ENCODE data around the gene HDAC11. TPM values are rescaled to one million over a fixed set of nuclear protein-coding genes. Genes with fewer than 3 reads are reported as not detected.

HDAC11 gene
- total and polyA plus RNA-seq, 10 of the 15 experiments (the other 5 are each of a cell fraction or from before 2014, with no cell fraction given) = 0.04 to 0.76 (median 0.22) TPM; not detected in 1

DNA sequence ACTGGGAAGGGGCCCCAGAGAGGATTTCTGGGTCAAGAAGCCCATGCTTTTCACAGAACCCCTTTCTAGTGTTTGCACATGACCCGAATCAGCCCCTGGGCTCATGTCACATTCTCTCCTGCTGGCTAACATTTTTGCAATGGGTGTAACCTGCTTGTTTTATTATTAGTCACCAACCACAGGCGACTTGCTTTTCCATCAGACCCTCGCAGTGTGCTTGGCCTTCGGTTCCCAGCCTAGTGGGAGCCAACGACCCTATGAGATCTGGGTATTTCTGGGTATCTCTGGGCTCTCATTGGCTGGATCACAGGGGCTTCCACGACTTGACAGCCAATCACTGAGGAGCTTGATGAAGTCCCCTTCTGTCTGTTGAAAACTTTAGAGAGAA lies 57.8 kb downstream of the HDAC11 start:
- Histone ChIP-seq H3K9ac (ENCODE audit: control insufficient read depth, insufficient read depth, low read length) (no peak overlapping the region), H3K4me2 (ENCODE audit: control insufficient read depth, insufficient read depth) (no peak overlapping the region), H4K20me1 (ENCODE audit: control insufficient read depth, insufficient read depth) (no peaks in the 10 kb centered on the region), H3K9me3 (replicated peaks; ENCODE audit: control insufficient read depth, insufficient read depth, low read length) (no peaks in the 10 kb centered on the region; the same call in 2 of the 3 replicates), H3K4me1 (ENCODE audit: control insufficient read depth, insufficient read depth, low read length) (no peaks in the 10 kb centered on the region), H3K27me3 (replicated peaks in 1 of 2; ENCODE audit: control insufficient read depth in 2 of 2, insufficient read depth in 2 of 2, low read length in 1 of 2) (peaks cover 0 to 4% of the 10 kb centered on the region in 2 experiments; a peak in 2 of 4 replicates), H3K27ac (ENCODE audit: control insufficient read depth, insufficient read depth) (no peak overlapping the region), H3K36me3 (ENCODE audit: control insufficient read depth in 2 of 2, insufficient read depth in 2 of 2, low read length in 1 of 2) (no peaks in the 10 kb centered on the region), H2AFZ (ENCODE audit: control insufficient read depth, low read depth, low read length) (no peak overlapping the region), H3K79me2 (ENCODE audit: control insufficient read depth, insufficient read depth, low read length) (no peaks in the 10 kb centered on the region), H3K4me3 (no peak overlapping the region)
- ChIA-PET CTCF (no interaction called here), RAD21 (ENCODE audit: unreplicated experiment) (no interaction called here), SMC1A (ENCODE audit: uncharacterized antibody, unreplicated experiment) (interaction anchor here (0.6 kb wide), 1 partner anchor 13 kb away, joined by 3 read pairs; no protein-coding TSS in a partner anchor), POLR2A (no interaction called here)
- ATAC-seq = no peak
- BruUV-seq (replicated peaks) = no TSS peak
- FAIRE-seq = no peak
- WGBS (ENCODE audit: insufficient coverage, insufficient replicate concordance, low lambda C conversion rate, missing lambda C conversion rate) = 9% methylated on average over 6 of the region's 6 CpGs
- TF ChIP-seq GABPA (IDR thresholded peaks at IDR 0.05; ENCODE audit: low read depth) (no peak), RCOR1 (conservative IDR thresholded peaks at IDR 0.05; ENCODE audit: low read depth, low read length) (no peak), SREBF2 (IDR thresholded peaks at IDR 0.05; ENCODE audit: low read length) (no peak), YBX1 (IDR thresholded peaks at IDR 0.05) (no peak), CHD1 (IDR thresholded peaks at IDR 0.05; ENCODE audit: low read depth, low read length) (no peak), IRF5 (IDR thresholded peaks at IDR 0.05; ENCODE audit: borderline replicate concordance) (no peak), RUNX3 (IDR thresholded peaks at IDR 0.05; ENCODE audit: low read length) (no peak), CREM (IDR thresholded peaks at IDR 0.05; ENCODE audit: low read depth) (no peak), RAD51 (IDR thresholded peaks at IDR 0.05) (no peak), TARDBP (IDR thresholded peaks at IDR 0.05; ENCODE audit: borderline replicate concordance) (no peak), RELB (IDR thresholded peaks at IDR 0.05; ENCODE audit: low read depth) (no peak), BCL3 (IDR thresholded peaks at IDR 0.05; ENCODE audit: borderline replicate concordance, insufficient read depth, low read depth, low read length, poor library complexity, severe bottlenecking) (no peak), SIX5 (IDR thresholded peaks at IDR 0.05; ENCODE audit: low read depth, low read length, severe bottlenecking) (no peak), NFXL1 (IDR thresholded peaks at IDR 0.05; ENCODE audit: borderline replicate concordance) (no peak), ASH2L (IDR thresholded peaks at IDR 0.05; ENCODE audit: borderline replicate concordance, low read depth) (no peak), FOXK2 (IDR thresholded peaks at IDR 0.05) (no peak), STAT1 (conservative IDR thresholded peaks at IDR 0.05) (no peak), CHD4 (IDR thresholded peaks at IDR 0.05) (no peak)
- TF ChIP-seq, protein P1, sequence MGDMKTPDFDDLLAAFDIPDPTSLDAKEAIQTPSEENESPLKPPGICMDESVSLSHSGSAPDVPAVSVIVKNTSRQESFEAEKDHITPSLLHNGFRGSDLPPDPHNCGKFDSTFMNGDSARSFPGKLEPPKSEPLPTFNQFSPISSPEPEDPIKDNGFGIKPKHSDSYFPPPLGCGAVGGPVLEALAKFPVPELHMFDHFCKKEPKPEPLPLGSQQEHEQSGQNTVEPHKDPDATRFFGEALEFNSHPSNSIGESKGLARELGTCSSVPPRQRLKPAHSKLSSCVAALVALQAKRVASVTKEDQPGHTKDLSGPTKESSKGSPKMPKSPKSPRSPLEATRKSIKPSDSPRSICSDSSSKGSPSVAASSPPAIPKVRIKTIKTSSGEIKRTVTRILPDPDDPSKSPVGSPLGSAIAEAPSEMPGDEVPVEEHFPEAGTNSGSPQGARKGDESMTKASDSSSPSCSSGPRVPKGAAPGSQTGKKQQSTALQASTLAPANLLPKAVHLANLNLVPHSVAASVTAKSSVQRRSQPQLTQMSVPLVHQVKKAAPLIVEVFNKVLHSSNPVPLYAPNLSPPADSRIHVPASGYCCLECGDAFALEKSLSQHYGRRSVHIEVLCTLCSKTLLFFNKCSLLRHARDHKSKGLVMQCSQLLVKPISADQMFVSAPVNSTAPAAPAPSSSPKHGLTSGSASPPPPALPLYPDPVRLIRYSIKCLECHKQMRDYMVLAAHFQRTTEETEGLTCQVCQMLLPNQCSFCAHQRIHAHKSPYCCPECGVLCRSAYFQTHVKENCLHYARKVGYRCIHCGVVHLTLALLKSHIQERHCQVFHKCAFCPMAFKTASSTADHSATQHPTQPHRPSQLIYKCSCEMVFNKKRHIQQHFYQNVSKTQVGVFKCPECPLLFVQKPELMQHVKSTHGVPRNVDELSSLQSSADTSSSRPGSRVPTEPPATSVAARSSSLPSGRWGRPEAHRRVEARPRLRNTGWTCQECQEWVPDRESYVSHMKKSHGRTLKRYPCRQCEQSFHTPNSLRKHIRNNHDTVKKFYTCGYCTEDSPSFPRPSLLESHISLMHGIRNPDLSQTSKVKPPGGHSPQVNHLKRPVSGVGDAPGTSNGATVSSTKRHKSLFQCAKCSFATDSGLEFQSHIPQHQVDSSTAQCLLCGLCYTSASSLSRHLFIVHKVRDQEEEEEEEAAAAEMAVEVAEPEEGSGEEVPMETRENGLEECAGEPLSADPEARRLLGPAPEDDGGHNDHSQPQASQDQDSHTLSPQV (IDR thresholded peaks at IDR 0.05) = no peak
- intact Hi-C loops (cut with micrococcal nuclease; ENCODE audit: unreplicated experiment) = no loop called here
- in situ Hi-C loops (cut with MboI) = no loop called here
- DNase-seq (ENCODE audit: low read depth, low spot score) = no peak
